IMR-90 (cell line): ENCODE measurements around the gene MED26. TPM values are rescaled to one million over a fixed set of nuclear protein-coding genes. Genes with fewer than 3 reads are reported as not detected.

Experiments used
- ATAC-seq: fragments of 200-7000 bp; cut with Tn5 transposase; 2 replicates; pipeline ENCODE4 v1.9.1; 2020; ENCODE audit warnings: low read depth, mild to moderate bottlenecking, moderate library complexity
- BruUV-seq: library from RNA; stranded (reverse); fragments of 400-500 nt; replicated peaks from 2 replicates; lab custom pipeline; 2021; lab: Mats Ljungman, UMichigan
- CTCF ChIA-PET: fragments of 300-600 bp; formaldehyde crosslinking; extraction: SDS; loops from one replicate; lab custom pipeline; 2021; ENCODE audit warnings: antibody characterized with exemption; lab: Yijun Ruan, JAX
- POLR2A ChIA-PET: fragments of 300-600 bp; sonication (Branson Sonifier 250); formaldehyde crosslinking; loops from one replicate; lab custom pipeline; 2022; ENCODE audit warnings: antibody characterized with exemption; ENCODE audit not compliant: unreplicated experiment; lab: Charles Lee
- DNase-seq: peaks from one replicate; pipeline ENCODE4 v3.0.0; 2013
- H2AFZ ChIP-seq: replicated peaks from 2 replicates; pipeline ENCODE3; 2013; ENCODE audit warnings: low read length, mild to moderate bottlenecking; ENCODE audit not compliant: poor library complexity
- H2AK5ac ChIP-seq: 2 replicates; pipeline ENCODE4 v1.6.1; 2013; ENCODE audit warnings: low read depth, low read length, inconsistent platforms
- H2AK9ac ChIP-seq: replicated peaks from 2 replicates; pipeline ENCODE3; 2013; ENCODE audit warnings: mild to moderate bottlenecking, low read depth, low read length, moderate library complexity; ENCODE audit not compliant: poor library complexity
- H2BK120ac ChIP-seq: 2 replicates; pipeline ENCODE4 v1.6.1; 2013; ENCODE audit warnings: low read depth, low read length, inconsistent platforms
- H2BK15ac ChIP-seq: 3 replicates; pipeline ENCODE4 v1.6.1; 2013; ENCODE audit warnings: low read depth, low read length, inconsistent platforms
- H2BK20ac ChIP-seq: 2 replicates; pipeline ENCODE4 v1.6.1; 2013; ENCODE audit warnings: low read depth, mild to moderate bottlenecking, inconsistent platforms, low read length, moderate library complexity
- H2BK5ac ChIP-seq: 2 replicates; pipeline ENCODE4 v1.6.1; 2013; ENCODE audit warnings: mild to moderate bottlenecking, low read depth, low read length, inconsistent platforms; ENCODE audit not compliant: poor library complexity, severe bottlenecking
- H3K14ac ChIP-seq: replicated peaks from 2 replicates; pipeline ENCODE4 v1.6.1; 2013; ENCODE audit warnings: low read depth, low read length, inconsistent platforms
- H3K18ac ChIP-seq: 2 replicates; pipeline ENCODE4 v1.6.1; 2013; ENCODE audit warnings: low read depth, low read length, control low read depth
- H3K23ac ChIP-seq: 2 replicates; pipeline ENCODE4 v1.6.1; 2013; ENCODE audit warnings: low read depth, low read length, inconsistent platforms
- H3K27ac ChIP-seq: 2 replicates; pipeline ENCODE4 v1.5.1; 2013; ENCODE audit warnings: mild to moderate bottlenecking, control low read depth, low read length; ENCODE audit not compliant: insufficient read depth
- H3K27me3 ChIP-seq: 2 replicates; pipeline ENCODE4 v1.6.1; 2013; ENCODE audit warnings: low read length; ENCODE audit not compliant: control insufficient read depth, insufficient read depth
- H3K36me3 ChIP-seq: 2 replicates; pipeline ENCODE4 v1.6.1; 2013; ENCODE audit warnings: low read length, mixed read lengths; ENCODE audit not compliant: control insufficient read depth, insufficient read depth
- H3K4ac ChIP-seq: 2 replicates; pipeline ENCODE4 v1.6.1; 2013; ENCODE audit warnings: low read depth, low read length, inconsistent platforms
- H3K4me1 ChIP-seq: 2 replicates; pipeline ENCODE4 v1.6.1; 2013; ENCODE audit warnings: low read length, mixed read lengths; ENCODE audit not compliant: control insufficient read depth, insufficient read depth
- H3K4me2 ChIP-seq: 2 replicates; pipeline ENCODE4 v1.6.1; 2013; ENCODE audit warnings: low read depth, mild to moderate bottlenecking, control low read depth, low read length, moderate library complexity
- H3K4me3 ChIP-seq: 2 replicates; pipeline ENCODE4 v1.5.1; 2013; ENCODE audit warnings: low read depth, mild to moderate bottlenecking, control low read depth, low read length, moderate library complexity; ENCODE audit not compliant: insufficient read depth
- H3K56ac ChIP-seq: 2 replicates; pipeline ENCODE4 v1.6.1; 2013; ENCODE audit warnings: low read length, inconsistent platforms; ENCODE audit not compliant: insufficient read depth; ENCODE audit errors: extremely low read depth
- H3K79me1 ChIP-seq, 2 experiments: 2 replicates each; pipeline ENCODE4 v1.6.1; 2013; ENCODE audit warnings: low read length in 2 of 2, inconsistent platforms in 1 of 2, low read depth in 1 of 2
- H3K9ac ChIP-seq: 2 replicates; pipeline ENCODE4 v1.6.1; 2013; ENCODE audit warnings: low read depth, low read length, control low read depth
- H3K9me1 ChIP-seq: 2 replicates; pipeline ENCODE4 v1.6.1; 2013; ENCODE audit warnings: low read length, inconsistent platforms; ENCODE audit not compliant: insufficient read depth
- H3K9me3 ChIP-seq: 2 replicates; pipeline ENCODE4 v1.6.1; 2013; ENCODE audit warnings: low read length; ENCODE audit not compliant: control insufficient read depth, insufficient read depth
- H4K20me1 ChIP-seq: 2 replicates; pipeline ENCODE4 v1.6.1; 2013; ENCODE audit warnings: low read length, inconsistent platforms; ENCODE audit not compliant: insufficient read depth
- H4K5ac ChIP-seq: 2 replicates; pipeline ENCODE4 v1.6.1; 2013; ENCODE audit warnings: mild to moderate bottlenecking, low read depth, low read length, control low read depth
- H4K8ac ChIP-seq, 2 experiments: 2 replicates each; pipeline ENCODE4 v1.6.1; 2013; ENCODE audit warnings: low read depth in 2 of 2, low read length in 2 of 2, control low read depth in 1 of 2, inconsistent platforms in 1 of 2
- H4K91ac ChIP-seq: 2 replicates; pipeline ENCODE4 v1.6.1; 2013; ENCODE audit warnings: low read depth, low read length, inconsistent platforms; ENCODE audit not compliant: insufficient read depth
- BHLHE40 ChIP-seq: fragments of 150-350 bp; IDR thresholded peaks from 2 replicates; pipeline ENCODE4 v1.6.1; 2016; ENCODE audit warnings: mild to moderate bottlenecking, low read depth, low read length
- CEBPB ChIP-seq: IDR thresholded peaks from 2 replicates; pipeline ENCODE4 v1.6.1; 2012; ENCODE audit warnings: low read depth, low read length, improper control_type of control experiment
- CHD1 ChIP-seq: IDR thresholded peaks from 2 replicates; pipeline ENCODE4 v1.6.1; 2012; ENCODE audit warnings: low read depth, low read length, improper control_type of control experiment
- FOS ChIP-seq: fragments of 150-350 bp; IDR thresholded peaks from 2 replicates; pipeline ENCODE4 v1.6.1; 2016; ENCODE audit warnings: low read depth, low read length
- MAFK ChIP-seq: IDR thresholded peaks from 2 replicates; pipeline ENCODE4 v1.6.1; 2012; ENCODE audit warnings: low read depth, low read length, improper control_type of control experiment
- MAZ ChIP-seq: IDR thresholded peaks from 2 replicates; pipeline ENCODE4 v1.6.1; 2012; ENCODE audit warnings: low read depth, mild to moderate bottlenecking, low read length, improper control_type of control experiment, moderate library complexity, borderline replicate concordance
- MXI1 ChIP-seq: IDR thresholded peaks from 2 replicates; pipeline ENCODE4 v1.6.1; 2012; ENCODE audit warnings: low read depth, mild to moderate bottlenecking, low read length, moderate library complexity, borderline replicate concordance
- NFE2L2 ChIP-seq: fragments of 150-350 bp; IDR thresholded peaks from 2 replicates; pipeline ENCODE4 v1.6.1; 2016; ENCODE audit warnings: low read depth, mild to moderate bottlenecking, low read length
- POLR2A ChIP-seq: IDR thresholded peaks from 2 replicates; pipeline ENCODE4 v1.6.1; 2012; ENCODE audit warnings: mild to moderate bottlenecking, low read depth, low read length
- RAD21 ChIP-seq: IDR thresholded peaks from 2 replicates; pipeline ENCODE4 v1.6.1; 2012; ENCODE audit warnings: low read length, improper control_type of control experiment
- RCOR1 ChIP-seq: IDR thresholded peaks from 2 replicates; pipeline ENCODE4 v1.6.1; 2012; ENCODE audit warnings: mild to moderate bottlenecking, low read length, improper control_type of control experiment; ENCODE audit not compliant: insufficient replicate concordance
- RFX5 ChIP-seq: IDR thresholded peaks from 2 replicates; pipeline ENCODE4 v1.8.0; 2012; ENCODE audit warnings: low read depth, mild to moderate bottlenecking, low read length, moderate library complexity
- SMC3 ChIP-seq: fragments of 150-350 bp; IDR thresholded peaks from 2 replicates; pipeline ENCODE4 v1.6.1; 2016; ENCODE audit warnings: low read depth, mild to moderate bottlenecking, antibody characterized with exemption, low read length, moderate library complexity
- USF2 ChIP-seq: fragments of 150-350 bp; IDR thresholded peaks from 2 replicates; pipeline ENCODE4 v1.6.1; 2017; ENCODE audit warnings: mild to moderate bottlenecking, antibody characterized with exemption, low read length, low read depth
- WGBS, 2 experiments: methylation state at CpG; one replicate each; pipeline versions ENCODE4 v1.1.5 to v1.1.7; 2013; ENCODE audit warnings: missing lambda C conversion rate in 2 of 2; ENCODE audit not compliant: insufficient read length in 1 of 2; ENCODE audit errors: extremely low coverage in 2 of 2; 5-methylcytosine and 5-hydroxymethylcytosine counted together
- dilution Hi-C: fragments of 300-500 bp; cut with HindIII; formaldehyde crosslinking; loops from one replicate; pipeline ENCODE4 v1.14.3; 2018; ENCODE audit warnings: low sequenced_read_pairs; ENCODE audit not compliant: unreplicated experiment
- in situ Hi-C: fragments of 300-500 bp; cut with MboI; formaldehyde crosslinking; loops from 3 replicates; pipeline ENCODE4 v1.14.3; 2019; ENCODE audit warnings: low sequenced_read_pairs, inconsistent platforms, mixed read lengths
- intact Hi-C: fragments of 100-400 bp; cut with micrococcal nuclease; formaldehyde crosslinking; loops from 2 replicates; pipeline ENCODE4 v1.10.0; 2022
- polyA plus RNA-seq, 3 experiments: library from polyadenylated mRNA; depleted of rRNA; stranded (reverse); fragments of >200 nt; gene quantifications; 2 replicates each; pipeline ENCODE4 v1.2.3, GENCODE V29; 2012; ENCODE audit warnings: low replicate concordance in 1 of 3
- total RNA-seq: library from RNA; depleted of rRNA; stranded (reverse); fragments of >200 nt; gene quantifications from 2 replicates; pipeline ENCODE4 v1.2.3, GENCODE V29; 2012
- TF ChIP-seq, protein P1 (sequence below): fragments of 150-350 bp; IDR thresholded peaks from 2 replicates; pipeline ENCODE4 v1.6.1; 2016; ENCODE audit warnings: low read depth, mild to moderate bottlenecking, low read length, moderate library complexity, borderline replicate concordance
- TF ChIP-seq, protein P2 (sequence below): conservative IDR thresholded peaks from 2 replicates; pipeline ENCODE4 v1.5.1; 2012; ENCODE audit warnings: mild to moderate bottlenecking, low read depth, low read length, improper control_type of control experiment

MED26 gene
- total and polyA plus RNA-seq, 2 of the 4 experiments (the other 2 are of a cell fraction), result 2.0 to 4.0 TPM

DNA sequence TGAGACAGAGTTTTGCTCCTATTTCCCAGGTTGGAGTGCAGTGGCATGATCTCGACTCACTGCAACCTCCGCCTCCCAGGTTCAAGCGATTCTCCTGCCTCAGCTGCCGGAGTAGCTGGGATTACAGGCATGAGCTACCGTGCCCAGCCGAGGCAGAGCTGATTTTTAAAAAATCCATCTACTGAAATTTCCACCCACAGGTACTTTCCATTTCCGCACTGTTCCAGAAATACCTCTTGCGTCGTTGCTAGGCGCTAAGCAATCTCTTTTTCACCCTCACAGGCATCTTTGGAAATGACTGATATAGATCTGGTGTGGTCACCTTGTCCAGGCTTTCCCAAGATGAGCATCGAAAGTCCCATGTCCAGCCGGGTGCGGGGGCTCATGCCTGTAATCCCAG is 42.3 kb upstream of the MED26 start:
- no peak overlapping the region for H2BK5ac ChIP-seq
- in situ Hi-C loops, result no loop called here
- H2BK15ac ChIP-seq, result no peak overlapping the region
- H3K79me1 ChIP-seq, result no peaks in the 10 kb centered on the region
- H3K9me1 ChIP-seq, result no peaks in the 10 kb centered on the region
- no peak overlapping the region for H4K5ac ChIP-seq
- H3K56ac ChIP-seq, result no peak overlapping the region
- no peak overlapping the region for H2AK9ac ChIP-seq
- H4K91ac ChIP-seq, result no peak overlapping the region
- no peak overlapping the region for H3K4ac ChIP-seq
- no peak overlapping the region for H2BK120ac ChIP-seq
- no peaks in the 10 kb centered on the region for H3K27me3 ChIP-seq
- 90% methylated on average over 6 of the region's 13 CpGs; no CpG with 5 or more reads in 1 of the 2 experiments for WGBS, 2 experiments
- no peak overlapping the region for H3K4me2 ChIP-seq
- no peak overlapping the region for H2BK20ac ChIP-seq
- no peak overlapping the region for H3K14ac ChIP-seq
- ChIA-PET POLR2A (no interaction called here), CTCF (no interaction called here)
- no peak overlapping the region for H3K18ac ChIP-seq
- TF ChIP-seq CHD1 (no peak), RCOR1 (no peak), RAD21 (no peak), BHLHE40 (no peak), FOS (no peak), USF2 (no peak), MAZ (no peak), MXI1 (no peak), MAFK (no peak), RFX5 (no peak), CEBPB (no peak), POLR2A (no peak), NFE2L2 (no peak), SMC3 (no peak)
- TF ChIP-seq, protein P1, sequence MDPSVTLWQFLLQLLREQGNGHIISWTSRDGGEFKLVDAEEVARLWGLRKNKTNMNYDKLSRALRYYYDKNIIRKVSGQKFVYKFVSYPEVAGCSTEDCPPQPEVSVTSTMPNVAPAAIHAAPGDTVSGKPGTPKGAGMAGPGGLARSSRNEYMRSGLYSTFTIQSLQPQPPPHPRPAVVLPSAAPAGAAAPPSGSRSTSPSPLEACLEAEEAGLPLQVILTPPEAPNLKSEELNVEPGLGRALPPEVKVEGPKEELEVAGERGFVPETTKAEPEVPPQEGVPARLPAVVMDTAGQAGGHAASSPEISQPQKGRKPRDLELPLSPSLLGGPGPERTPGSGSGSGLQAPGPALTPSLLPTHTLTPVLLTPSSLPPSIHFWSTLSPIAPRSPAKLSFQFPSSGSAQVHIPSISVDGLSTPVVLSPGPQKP, result no peak
- TF ChIP-seq, protein P2, sequence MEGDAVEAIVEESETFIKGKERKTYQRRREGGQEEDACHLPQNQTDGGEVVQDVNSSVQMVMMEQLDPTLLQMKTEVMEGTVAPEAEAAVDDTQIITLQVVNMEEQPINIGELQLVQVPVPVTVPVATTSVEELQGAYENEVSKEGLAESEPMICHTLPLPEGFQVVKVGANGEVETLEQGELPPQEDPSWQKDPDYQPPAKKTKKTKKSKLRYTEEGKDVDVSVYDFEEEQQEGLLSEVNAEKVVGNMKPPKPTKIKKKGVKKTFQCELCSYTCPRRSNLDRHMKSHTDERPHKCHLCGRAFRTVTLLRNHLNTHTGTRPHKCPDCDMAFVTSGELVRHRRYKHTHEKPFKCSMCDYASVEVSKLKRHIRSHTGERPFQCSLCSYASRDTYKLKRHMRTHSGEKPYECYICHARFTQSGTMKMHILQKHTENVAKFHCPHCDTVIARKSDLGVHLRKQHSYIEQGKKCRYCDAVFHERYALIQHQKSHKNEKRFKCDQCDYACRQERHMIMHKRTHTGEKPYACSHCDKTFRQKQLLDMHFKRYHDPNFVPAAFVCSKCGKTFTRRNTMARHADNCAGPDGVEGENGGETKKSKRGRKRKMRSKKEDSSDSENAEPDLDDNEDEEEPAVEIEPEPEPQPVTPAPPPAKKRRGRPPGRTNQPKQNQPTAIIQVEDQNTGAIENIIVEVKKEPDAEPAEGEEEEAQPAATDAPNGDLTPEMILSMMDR, result no peak
- no peak overlapping the region for H2AFZ ChIP-seq
- no peak overlapping the region for H3K27ac ChIP-seq
- ATAC-seq (no peak), DNase-seq (no peak)
- no peaks in the 10 kb centered on the region for H3K4me1 ChIP-seq
- no peaks in the 10 kb centered on the region for H4K20me1 ChIP-seq
- no peaks in the 10 kb centered on the region for H3K36me3 ChIP-seq
- dilution Hi-C loops, result no loop called here
- H3K23ac ChIP-seq, result no peak overlapping the region
- H3K4me3 ChIP-seq, result no peak overlapping the region
- no peak overlapping the region for H3K9ac ChIP-seq
- H3K9me3 ChIP-seq, result no peaks in the 10 kb centered on the region
- H2AK5ac ChIP-seq, result no peak overlapping the region
- intact Hi-C loops, result no loop called here
- BruUV-seq, result no TSS peak
- no peak overlapping the region for H4K8ac ChIP-seq
